Suprapubic skin (tissue), 4 donors: ENCODE results near the gene PSMG4. TPM values are rescaled to one million over a fixed set of nuclear protein-coding genes. Genes with fewer than 3 reads are reported as not detected.
A peak's percentile ranks its signal among the peaks of the same experiment; 100 is the strongest.

Source experiments
- DNase-seq, 2 donors: peaks; one replicate each; pipeline ENCODE4 v3.0.0-alpha.2; 2019; ENCODE audit warnings: low spot score in 2 of 2
- H3K27ac ChIP-seq: fragments of 200-600 bp; sonication (generic); one replicate; pipeline ENCODE4 v1.5.1; 2019
- H3K27me3 ChIP-seq: fragments of 200-600 bp; sonication (generic); one replicate; pipeline ENCODE4 v1.5.1; 2019
- H3K36me3 ChIP-seq: fragments of 200-600 bp; sonication (generic); one replicate; pipeline ENCODE4 v1.5.1; 2019
- H3K4me1 ChIP-seq: fragments of 200-600 bp; sonication (generic); one replicate; pipeline ENCODE4 v1.5.1; 2019
- H3K4me3 ChIP-seq: fragments of 200-600 bp; sonication (generic); one replicate; pipeline ENCODE4 v1.5.1; 2019; ENCODE audit warnings: mild to moderate bottlenecking
- H3K9me3 ChIP-seq: fragments of 200-600 bp; sonication (generic); one replicate; pipeline ENCODE4 v1.5.1; 2019
- CTCF ChIP-seq, 2 donors: fragments of 200-600 bp in 1 of 2; fragments of 450-650 bp in 1 of 2; sonication (generic) in 1 of 2; IDR thresholded peaks; one replicate each; pipeline ENCODE4 v1.5.1; 2016 to 2019; ENCODE audit warnings: antibody characterized with exemption in 2 of 2, mild to moderate bottlenecking in 1 of 2, moderate library complexity in 1 of 2
- EP300 ChIP-seq: sonication (generic); formaldehyde crosslinking; IDR thresholded peaks from one replicate; pipeline ENCODE4 v1.6.1; 2017; ENCODE audit warnings: antibody characterized with exemption
- POLR2A ChIP-seq, 2 donors: fragments of 450-650 bp; IDR thresholded peaks; one replicate each; pipeline ENCODE4 v1.6.1; 2017; ENCODE audit warnings: antibody characterized with exemption in 2 of 2, mild to moderate bottlenecking in 2 of 2, moderate library complexity in 2 of 2
- POLR2AphosphoS5 ChIP-seq, 3 donors: sonication (generic); formaldehyde crosslinking; IDR thresholded peaks; one replicate each; pipeline ENCODE4 v1.6.1; 2017; ENCODE audit warnings: antibody characterized with exemption in 3 of 3
- WGBS: methylation state at CpG from one replicate; pipeline ENCODE4 v1.1.5; 2018; 5-methylcytosine and 5-hydroxymethylcytosine counted together
- total RNA-seq, 4 donors: library from RNA; depleted of rRNA; stranded (reverse); fragments of >200 nt; gene quantifications; one replicate each; pipeline ENCODE4 v1.1.0, GENCODE V29; 2016

Gene PSMG4
- total RNA-seq, 4 donors from 2014 or later = 11.4 to 32.6 (median 21.1) TPM

DNA sequence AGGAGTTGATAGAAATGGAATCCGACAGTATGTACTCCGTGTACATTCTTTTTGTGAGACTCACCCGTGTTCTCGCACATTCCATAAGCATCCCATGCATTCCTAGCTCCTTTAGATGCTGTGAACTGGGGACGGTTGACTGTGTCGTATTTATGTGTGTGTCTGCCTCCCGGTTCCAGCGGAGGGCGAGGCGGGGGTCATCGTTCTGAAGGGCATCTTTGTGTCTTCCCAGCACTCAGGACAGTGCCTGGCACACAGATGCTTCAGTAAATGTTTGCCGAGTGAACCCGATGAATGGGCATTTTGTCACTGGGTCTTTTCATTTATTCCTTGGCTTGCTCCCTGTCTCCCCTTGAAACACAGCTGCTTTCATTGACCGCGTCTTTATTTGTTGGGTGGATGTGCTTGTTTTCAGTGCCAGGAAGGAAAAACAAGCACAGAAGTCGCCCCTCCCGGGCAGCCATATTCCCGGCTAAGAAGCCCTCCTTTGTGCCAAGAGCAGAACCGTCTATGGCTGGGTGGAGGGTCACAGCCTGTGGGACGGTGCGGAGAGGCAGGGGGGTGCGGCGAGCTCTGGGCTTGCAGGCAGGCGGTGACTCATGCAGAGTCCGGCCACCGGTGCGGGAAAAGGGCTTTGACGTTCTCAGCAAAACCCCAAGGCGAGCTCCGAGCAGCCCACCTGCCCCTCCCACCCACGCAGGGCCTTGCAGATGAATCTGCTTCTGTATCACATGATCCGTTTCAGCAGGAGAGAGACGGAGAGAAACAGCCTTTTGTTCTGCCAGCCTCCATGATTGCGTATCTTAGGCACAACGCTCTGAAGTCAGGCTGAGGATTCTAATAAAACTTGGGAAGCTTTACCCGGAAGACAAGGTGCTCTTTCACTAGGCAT, 11.2 kb upstream of the PSMG4 start:
- H3K9me3 ChIP-seq = no peaks in the 10 kb centered on the region
- TF ChIP-seq CTCF (IDR thresholded peaks at IDR 0.05) (no peak), POLR2AphosphoS5 (IDR thresholded peaks at IDR 0.05) (no peak), POLR2A (IDR thresholded peaks at IDR 0.05) (no peak), EP300 (no peak)
- WGBS = 37% methylated on average over 36 of the region's 36 CpGs
- H3K36me3 ChIP-seq = no peaks in the 10 kb centered on the region
- peak overlapping the region; percentile 39 for H3K4me3 ChIP-seq
- DNase-seq = peak; percentile 76 to 84
- peak overlapping the region; percentile 35 for H3K27ac ChIP-seq
- H3K4me1 ChIP-seq = peaks cover 34% of the 10 kb centered on the region
- no peaks in the 10 kb centered on the region for H3K27me3 ChIP-seq

DNA sequence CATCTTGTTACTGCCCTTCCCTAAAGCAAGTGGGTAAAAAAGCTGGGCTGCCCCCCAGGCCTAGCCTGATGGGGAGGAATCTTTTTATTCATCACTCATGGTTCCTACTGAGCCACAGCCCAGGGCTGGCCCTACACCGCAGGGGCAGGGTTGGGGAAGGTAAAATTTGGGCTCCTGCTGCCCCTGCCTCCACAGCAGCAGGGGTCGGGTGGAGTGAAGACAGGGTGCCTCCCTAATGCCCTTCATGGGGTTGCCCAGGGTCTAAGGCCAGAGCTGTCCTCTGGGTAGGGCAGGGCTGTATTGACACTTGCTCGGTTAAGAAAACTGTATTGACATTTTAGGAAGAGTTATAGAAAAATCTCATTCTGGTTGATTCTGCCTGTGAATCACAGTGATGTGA, 8.9 kb upstream of the PSMG4 start:
- no peak for TF ChIP-seq POLR2A (IDR thresholded peaks at IDR 0.05)
- no peak for TF ChIP-seq EP300
- no peak for TF ChIP-seq POLR2AphosphoS5 (IDR thresholded peaks at IDR 0.05)
- TF ChIP-seq CTCF (IDR thresholded peaks at IDR 0.05) = no peak
- 96% methylated on average over 3 of the region's 3 CpGs for WGBS
- DNase-seq = peak in 1 of 2 donors; percentile 38

GRCh38 chr6:3250231-3250675, 8.5 kb upstream of the PSMG4 start:
- no peaks in the 10 kb centered on the region for H3K36me3 ChIP-seq
- no peak for DNase-seq

More for the DNA sequence above, 8.9 kb upstream of the PSMG4 start:
- Histone ChIP-seq H3K4me1 (peaks cover 34% of the 10 kb centered on the region), H3K36me3 (no peaks in the 10 kb centered on the region), H3K9me3 (no peaks in the 10 kb centered on the region), H3K27me3 (no peaks in the 10 kb centered on the region), H3K27ac (no peak overlapping the region), H3K4me3 (no peak overlapping the region)

DNA sequence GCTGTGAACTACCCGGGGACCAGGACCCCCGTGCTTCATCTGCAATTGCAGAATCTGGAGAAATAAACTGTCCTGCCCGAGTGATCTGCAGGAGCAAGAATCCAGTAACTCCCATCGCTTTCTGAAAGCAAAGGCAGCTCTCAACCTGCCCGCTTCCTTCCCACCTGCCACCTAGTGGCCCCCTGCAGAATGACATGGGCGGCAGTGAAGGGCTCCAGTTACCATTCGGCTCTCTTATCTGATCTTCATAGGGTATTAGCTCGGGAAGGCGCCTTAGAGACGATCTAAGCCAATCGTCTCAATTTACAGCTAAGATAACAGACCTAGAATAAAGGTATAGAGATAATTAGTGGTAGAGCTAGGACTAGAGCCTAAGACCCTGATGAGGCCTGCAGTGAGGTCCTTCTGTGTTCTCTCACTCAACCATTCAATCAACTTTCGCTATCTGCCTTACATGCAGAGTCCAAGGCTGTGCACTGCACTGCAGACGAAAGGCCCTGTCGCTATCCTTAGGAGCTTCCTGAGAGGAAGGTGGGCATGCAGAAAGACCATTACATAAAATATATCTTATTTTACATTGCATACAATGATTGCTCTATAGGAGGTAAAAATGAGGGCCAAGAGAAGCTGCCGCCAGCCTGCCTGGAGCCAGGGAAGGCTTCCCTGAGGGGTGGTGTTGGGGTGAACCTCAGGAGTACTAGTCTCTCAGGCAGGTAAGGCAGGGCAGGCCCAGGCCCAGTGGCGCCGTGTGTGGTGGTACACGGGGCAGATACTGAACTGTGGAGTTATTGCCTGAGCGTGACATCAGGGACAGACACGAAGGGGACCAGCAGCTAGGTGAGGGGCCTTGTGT, 7.1 kb upstream of the PSMG4 start:
- peak; percentile 90 to 91 for DNase-seq
- TF ChIP-seq POLR2AphosphoS5 (IDR thresholded peaks at IDR 0.05) (peak in 2 of 3 donors; percentile 39 to 72), EP300 (no peak), POLR2A (IDR thresholded peaks at IDR 0.05) (no peak), CTCF (IDR thresholded peaks at IDR 0.05) (peak; percentile 98)
- Histone ChIP-seq H3K9me3 (no peaks in the 10 kb centered on the region), H3K27ac (no peak overlapping the region), H3K4me1 (peaks cover 34% of the 10 kb centered on the region), H3K4me3 (no peak overlapping the region), H3K36me3 (no peaks in the 10 kb centered on the region), H3K27me3 (no peaks in the 10 kb centered on the region)
- WGBS = 38% methylated on average over 20 of the region's 20 CpGs

More at GRCh38 chr6:3250231-3250675, 8.5 kb upstream of the PSMG4 start:
- H3K9me3 ChIP-seq = no peaks in the 10 kb centered on the region
- TF ChIP-seq CTCF (IDR thresholded peaks at IDR 0.05) = no peak
- TF ChIP-seq POLR2A (IDR thresholded peaks at IDR 0.05) = no peak
- TF ChIP-seq POLR2AphosphoS5 (IDR thresholded peaks at IDR 0.05) = no peak
- no peak for TF ChIP-seq EP300
- peaks cover 34% of the 10 kb centered on the region for H3K4me1 ChIP-seq
- H3K27ac ChIP-seq = no peak overlapping the region
- H3K27me3 ChIP-seq = no peaks in the 10 kb centered on the region
- WGBS = 63% methylated on average over 9 of the region's 9 CpGs
- H3K4me3 ChIP-seq = no peak overlapping the region
